ENCODE data around the gene CFAP74. TPM values are rescaled to one million over a fixed set of nuclear protein-coding genes. Genes with fewer than 3 reads are reported as not detected.

Gene CFAP74
- under 1 TPM in 1 of 4 donors, not detected in 3; 0.24 TPM for total RNA-seq

DNA sequence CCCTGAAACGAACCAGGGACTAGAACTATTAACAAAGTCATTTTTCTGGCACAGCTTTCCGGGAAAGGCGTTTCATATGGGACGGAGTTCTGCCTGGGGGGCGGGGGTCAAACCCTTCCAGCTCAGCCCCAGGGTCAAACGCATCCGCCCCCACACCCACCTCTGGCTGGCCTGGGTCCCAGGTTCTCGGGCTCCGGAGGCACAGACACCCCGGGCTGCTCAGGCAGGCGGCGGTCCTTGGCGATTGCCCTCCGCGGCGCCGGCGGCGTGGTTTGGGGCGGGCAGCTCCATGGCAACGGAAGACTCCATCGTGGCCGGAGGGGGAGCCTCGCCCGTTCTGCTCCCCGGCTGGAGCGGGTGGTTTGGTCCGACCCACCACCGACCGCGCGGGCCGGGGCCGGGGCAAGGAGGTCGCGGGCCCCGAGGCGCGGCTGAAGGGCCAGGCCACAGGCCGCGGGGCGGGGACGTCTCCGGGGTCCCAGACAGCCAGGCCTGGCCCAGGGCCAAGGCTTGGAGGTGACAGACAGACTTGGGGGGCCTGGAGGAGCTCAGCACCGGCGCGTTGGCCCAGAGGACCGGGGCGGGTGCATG, at the start of gene CFAP74:
TSS of gene CFAP74 (minus strand) at position 246 of the 591 bp plus-strand sequence. CDS start 12,830 bp downstream, outside the sequence.
- TF ChIP-seq, protein P1, sequence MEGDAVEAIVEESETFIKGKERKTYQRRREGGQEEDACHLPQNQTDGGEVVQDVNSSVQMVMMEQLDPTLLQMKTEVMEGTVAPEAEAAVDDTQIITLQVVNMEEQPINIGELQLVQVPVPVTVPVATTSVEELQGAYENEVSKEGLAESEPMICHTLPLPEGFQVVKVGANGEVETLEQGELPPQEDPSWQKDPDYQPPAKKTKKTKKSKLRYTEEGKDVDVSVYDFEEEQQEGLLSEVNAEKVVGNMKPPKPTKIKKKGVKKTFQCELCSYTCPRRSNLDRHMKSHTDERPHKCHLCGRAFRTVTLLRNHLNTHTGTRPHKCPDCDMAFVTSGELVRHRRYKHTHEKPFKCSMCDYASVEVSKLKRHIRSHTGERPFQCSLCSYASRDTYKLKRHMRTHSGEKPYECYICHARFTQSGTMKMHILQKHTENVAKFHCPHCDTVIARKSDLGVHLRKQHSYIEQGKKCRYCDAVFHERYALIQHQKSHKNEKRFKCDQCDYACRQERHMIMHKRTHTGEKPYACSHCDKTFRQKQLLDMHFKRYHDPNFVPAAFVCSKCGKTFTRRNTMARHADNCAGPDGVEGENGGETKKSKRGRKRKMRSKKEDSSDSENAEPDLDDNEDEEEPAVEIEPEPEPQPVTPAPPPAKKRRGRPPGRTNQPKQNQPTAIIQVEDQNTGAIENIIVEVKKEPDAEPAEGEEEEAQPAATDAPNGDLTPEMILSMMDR (IDR thresholded peaks at IDR 0.05), result no peak
- no peak for ATAC-seq (ENCODE audit: low FRiP score)

DNA sequence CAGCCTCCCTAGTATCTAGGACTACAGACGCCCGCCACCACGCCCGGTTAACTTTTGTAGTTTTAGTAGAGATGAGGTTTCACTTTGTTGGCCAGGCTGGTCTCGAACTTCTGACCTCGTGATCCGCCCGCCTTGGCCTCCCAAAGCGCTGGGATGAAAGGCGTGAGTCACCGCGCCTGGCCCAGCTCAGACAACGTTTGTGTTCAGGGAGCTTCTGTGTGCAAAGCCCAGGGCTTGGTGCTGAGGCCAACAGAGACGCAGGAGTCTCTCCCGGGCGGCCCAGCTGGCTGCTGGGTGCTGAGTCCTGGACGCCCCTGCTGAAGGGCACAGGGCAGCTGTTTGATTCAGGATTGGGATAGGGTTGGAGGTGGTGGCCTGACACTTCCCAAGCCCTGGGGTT, 49.6 kb upstream of the CFAP74 start:
- no peak for ATAC-seq (ENCODE audit: low FRiP score)
- DNase-seq (ENCODE audit: low spot score), result no peak
- TF ChIP-seq, protein P1 (IDR thresholded peaks at IDR 0.05), result no peak

More for the DNA sequence above, at the start of gene CFAP74:
- no peak for DNase-seq (ENCODE audit: low spot score)

DNA sequence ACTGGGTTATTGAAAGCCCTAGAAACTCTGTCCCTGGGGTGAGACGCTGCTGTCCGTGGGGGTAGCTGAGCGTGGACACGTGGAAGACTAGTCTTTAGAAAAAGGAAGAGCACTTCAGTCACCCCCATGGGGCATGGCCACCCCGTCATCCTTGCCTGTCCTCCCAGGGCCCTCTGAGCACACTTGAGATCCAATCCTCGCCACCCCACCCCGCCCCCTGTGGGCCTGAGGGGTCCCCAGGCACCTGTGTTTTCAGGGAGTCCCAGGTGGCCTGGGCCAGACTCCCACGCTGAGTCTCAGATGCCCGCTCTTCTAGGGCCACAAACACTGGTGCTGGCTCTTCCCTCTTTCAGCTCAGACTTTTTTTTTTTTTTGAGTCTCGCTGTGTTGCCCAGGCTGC, 49.2 kb upstream of the CFAP74 start:
- TF ChIP-seq, protein P1 (IDR thresholded peaks at IDR 0.05), result no peak
- DNase-seq (ENCODE audit: low spot score) (no peak), ATAC-seq (ENCODE audit: low FRiP score) (no peak)

- TF ChIP-seq, protein P1 (IDR thresholded peaks at IDR 0.05), result no peak
- no peak for ATAC-seq (ENCODE audit: low FRiP score)
- DNase-seq (ENCODE audit: low spot score), result no peak
These were observed 48.6 kb upstream of the CFAP74 start for GRCh38 chr1:2052054-2052679.

GRCh38 chr1:2050793-2051682, 47.5 kb upstream of the CFAP74 start:
- DNase-seq (ENCODE audit: low spot score), result no peak
- ATAC-seq (ENCODE audit: low FRiP score), result no peak
- TF ChIP-seq, protein P1 (IDR thresholded peaks at IDR 0.05), result no peak

GRCh38 chr1:2050461-2050792, 46.8 kb upstream of the CFAP74 start:
- ATAC-seq (ENCODE audit: low FRiP score), result peak; percentile 38
- TF ChIP-seq, protein P1 (IDR thresholded peaks at IDR 0.05), result no peak

More at GRCh38 chr1:2050461-2050792, 46.8 kb upstream of the CFAP74 start:
- DNase-seq (ENCODE audit: low spot score), result no peak
